ENCODE data around the gene PKHD1. TPM values are rescaled to one million over a fixed set of nuclear protein-coding genes. Genes with fewer than 3 reads are reported as not detected.

The PKHD1 gene
- total RNA-seq, 2 experiments from 2014 or later, result not detected

DNA sequence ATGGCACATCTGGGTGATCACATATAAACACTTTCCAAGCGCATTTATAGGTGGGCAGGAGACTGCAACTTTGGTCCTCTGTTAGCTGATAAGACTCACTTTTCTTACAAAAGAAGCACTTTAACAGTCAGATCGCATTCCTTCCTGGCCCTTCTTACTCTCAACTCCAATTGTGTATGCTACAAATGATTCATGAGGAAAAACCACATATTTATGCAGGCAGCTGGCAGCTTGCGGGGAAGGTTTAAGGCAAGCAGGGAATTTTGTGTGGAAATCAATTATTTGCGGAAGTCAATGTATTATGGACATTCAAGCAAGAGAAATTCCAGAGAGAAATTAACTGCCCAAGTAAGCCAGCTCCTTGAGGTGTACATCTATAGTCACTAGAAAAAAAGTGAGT is 194.0 kb downstream of the PKHD1 start:
- Mint-ChIP-seq H3K9me3 (ENCODE audit: low read depth) (no peaks in the 10 kb centered on the region), H3K27me3 (no peaks in the 10 kb centered on the region), H3K4me3 (no peak overlapping the region), H3K27ac (no peak overlapping the region), H3K36me3 (no peaks in the 10 kb centered on the region), H3K4me1 (no peaks in the 10 kb centered on the region)
- ATAC-seq (no peak), DNase-seq (no peak)
- CTCF ChIA-PET, result no interaction called here

DNA sequence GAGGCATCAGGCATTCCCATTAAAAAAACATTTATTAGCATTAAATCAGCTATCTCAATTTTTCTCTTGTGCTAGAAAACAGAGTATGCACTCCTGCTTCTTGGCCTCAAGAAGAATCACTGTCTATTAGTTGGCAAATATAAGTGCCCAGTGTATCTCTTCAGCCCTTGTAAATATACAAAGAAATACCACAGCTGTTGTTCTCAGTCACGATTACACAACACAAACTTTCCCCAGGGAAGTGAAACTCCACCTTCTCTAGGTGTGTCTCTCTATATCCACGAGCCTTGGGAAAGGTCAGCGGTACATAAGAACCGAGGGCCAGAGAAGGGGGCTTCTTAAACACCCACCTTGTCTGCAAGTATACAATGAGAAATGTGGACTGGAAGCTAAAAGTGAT is 194.7 kb downstream of the PKHD1 start:
- Mint-ChIP-seq H3K36me3 (no peaks in the 10 kb centered on the region), H3K4me1 (no peaks in the 10 kb centered on the region), H3K9me3 (ENCODE audit: low read depth) (no peaks in the 10 kb centered on the region), H3K27me3 (no peaks in the 10 kb centered on the region), H3K4me3 (no peak overlapping the region), H3K27ac (no peak overlapping the region)
- CTCF ChIA-PET, result no interaction called here
- DNase-seq (no peak), ATAC-seq (no peak)

DNA sequence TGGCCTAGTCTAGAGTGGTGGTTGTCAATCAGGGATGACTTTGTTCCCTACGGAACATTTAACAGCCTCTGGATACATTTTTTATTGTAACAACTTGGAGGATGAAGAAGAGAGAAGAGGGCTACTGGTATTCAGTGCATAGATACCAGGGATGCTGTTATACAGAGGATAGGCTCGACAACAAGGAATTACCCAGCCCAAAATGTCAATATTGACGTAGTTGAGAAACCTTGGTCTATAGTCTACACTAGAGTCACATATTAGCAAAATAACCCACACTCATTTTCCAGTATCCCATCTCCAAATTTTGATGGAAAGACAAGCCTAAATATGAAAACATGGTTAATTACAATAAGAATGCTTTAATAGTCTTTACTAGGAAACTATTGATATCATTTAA is 195.1 kb downstream of the PKHD1 start:
- H3K27me3 Mint-ChIP-seq, result no peaks in the 10 kb centered on the region
- CTCF ChIA-PET, result no interaction called here
- no peak overlapping the region for H3K27ac Mint-ChIP-seq
- no peaks in the 10 kb centered on the region for H3K4me1 Mint-ChIP-seq
- ATAC-seq (no peak), DNase-seq (no peak)
- H3K4me3 Mint-ChIP-seq, result no peak overlapping the region
- H3K9me3 Mint-ChIP-seq (ENCODE audit: low read depth), result no peaks in the 10 kb centered on the region
- no peaks in the 10 kb centered on the region for H3K36me3 Mint-ChIP-seq

DNA sequence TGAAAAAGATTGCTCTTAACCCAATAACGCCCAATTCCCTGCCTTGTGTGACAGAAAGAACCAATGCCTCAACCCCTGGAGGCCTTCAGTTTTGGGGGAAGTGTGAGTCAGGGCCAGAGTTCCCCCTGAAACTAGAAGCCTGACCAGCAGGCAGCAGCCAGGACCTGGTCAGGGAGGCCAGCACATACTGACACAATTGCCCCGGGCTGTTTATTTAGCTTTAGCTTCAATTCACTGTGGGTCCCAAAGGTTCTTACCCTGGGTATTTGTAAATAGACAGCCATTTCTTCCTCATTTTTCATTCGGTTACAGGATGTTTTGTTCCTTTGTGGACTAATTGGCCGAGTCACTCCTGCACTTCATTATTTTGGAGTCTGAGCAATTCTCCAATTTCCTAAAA is 195.6 kb downstream of the PKHD1 start:
- no peaks in the 10 kb centered on the region for H3K4me1 Mint-ChIP-seq
- H3K4me3 Mint-ChIP-seq, result no peak overlapping the region
- DNase-seq (no peak), ATAC-seq (no peak)
- no peaks in the 10 kb centered on the region for H3K27me3 Mint-ChIP-seq
- no peak overlapping the region for H3K27ac Mint-ChIP-seq
- CTCF ChIA-PET, result no interaction called here
- H3K9me3 Mint-ChIP-seq (ENCODE audit: low read depth), result no peaks in the 10 kb centered on the region
- no peaks in the 10 kb centered on the region for H3K36me3 Mint-ChIP-seq

DNA sequence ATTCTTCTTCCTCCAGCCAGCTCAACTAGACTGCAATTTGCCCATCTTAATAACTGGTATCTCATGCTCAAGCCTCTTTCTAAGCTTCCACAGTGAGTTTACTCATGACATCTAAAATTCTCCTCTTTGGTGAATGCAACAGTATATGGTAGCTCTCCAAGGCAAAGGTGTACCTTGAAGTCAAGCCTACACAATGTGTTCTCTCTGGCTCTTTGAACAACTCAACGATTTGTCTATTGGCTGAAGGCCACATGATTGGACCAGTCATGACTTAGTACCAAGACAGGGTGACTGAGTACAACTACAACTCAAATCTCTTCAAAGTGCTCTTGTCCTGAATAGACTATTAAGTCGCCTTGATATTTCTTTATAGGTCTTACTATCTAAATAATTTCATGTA is 199.6 kb downstream of the PKHD1 start:
- Mint-ChIP-seq H3K4me1 (no peaks in the 10 kb centered on the region), H3K4me3 (no peak overlapping the region), H3K36me3 (no peaks in the 10 kb centered on the region), H3K9me3 (ENCODE audit: low read depth) (no peaks in the 10 kb centered on the region), H3K27ac (no peak overlapping the region), H3K27me3 (no peaks in the 10 kb centered on the region)
- ATAC-seq (no peak), DNase-seq (no peak)
- CTCF ChIA-PET, result no interaction called here

DNA sequence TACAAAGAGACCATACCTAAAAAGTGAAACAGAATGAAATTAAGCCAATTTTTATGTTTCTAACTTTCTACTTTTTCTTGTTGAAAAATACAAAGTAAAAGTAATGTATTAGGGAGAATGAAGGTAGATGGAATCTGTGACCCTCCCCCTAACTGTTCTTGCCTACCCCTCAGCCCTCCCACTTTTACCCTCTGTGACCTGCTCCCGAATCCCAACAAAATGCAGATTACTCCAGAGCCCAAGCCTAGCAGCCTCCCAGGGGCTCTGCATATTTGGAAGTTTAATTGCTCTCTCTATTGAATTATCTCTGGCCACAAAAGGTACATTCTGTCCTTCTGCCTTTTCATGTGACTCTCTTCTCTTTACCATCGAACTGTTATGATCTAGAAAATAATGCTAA is 201.5 kb downstream of the PKHD1 start:
- Mint-ChIP-seq H3K4me3 (no peak overlapping the region), H3K9me3 (ENCODE audit: low read depth) (no peaks in the 10 kb centered on the region), H3K4me1 (no peaks in the 10 kb centered on the region), H3K27ac (no peak overlapping the region), H3K36me3 (no peaks in the 10 kb centered on the region), H3K27me3 (no peaks in the 10 kb centered on the region)
- CTCF ChIA-PET, result no interaction called here
- no peak for ATAC-seq
- DNase-seq, result no peak

DNA sequence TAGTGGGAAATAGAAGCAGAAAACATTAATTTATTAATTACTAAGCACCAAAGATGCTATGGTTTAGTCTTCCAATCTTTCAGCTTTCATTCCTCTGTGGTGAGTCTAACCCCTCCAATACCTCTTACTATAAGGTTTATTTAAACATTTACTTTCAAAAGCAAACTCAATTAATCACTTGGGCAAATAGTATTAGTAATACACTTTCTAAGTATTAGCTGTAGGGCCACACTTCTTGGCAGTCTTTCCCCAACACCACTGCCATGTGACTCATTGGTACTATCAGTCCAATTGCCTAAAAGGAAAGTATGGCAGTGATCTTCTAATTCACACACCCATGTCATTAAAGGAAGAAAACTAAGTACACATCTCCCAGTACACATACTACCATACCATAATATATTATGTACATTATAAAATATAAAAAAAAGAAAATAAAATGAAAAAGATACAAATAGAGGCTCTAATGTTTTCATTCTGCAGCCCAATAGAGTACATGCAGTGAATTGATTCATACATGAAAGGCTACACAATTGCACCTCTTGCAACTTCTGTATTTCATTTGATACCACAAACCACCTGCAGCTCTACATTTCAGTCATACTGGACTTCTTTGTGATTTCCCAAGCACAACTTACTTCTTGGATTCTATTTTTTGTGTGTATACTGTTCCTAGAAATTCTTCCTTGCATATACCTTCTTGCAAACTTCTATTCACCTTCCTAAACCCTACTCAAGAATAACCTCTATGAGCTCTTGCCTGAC is 218.6 kb downstream of the PKHD1 start:
- no peak overlapping the region for H3K4me3 Mint-ChIP-seq
- no peak for ATAC-seq
- H3K4me1 Mint-ChIP-seq, result no peaks in the 10 kb centered on the region
- H3K9me3 Mint-ChIP-seq (ENCODE audit: low read depth), result no peaks in the 10 kb centered on the region
- no peaks in the 10 kb centered on the region for H3K27me3 Mint-ChIP-seq
- H3K36me3 Mint-ChIP-seq, result no peaks in the 10 kb centered on the region
- CTCF ChIA-PET, result no interaction called here
- H3K27ac Mint-ChIP-seq, result no peak overlapping the region
- no peak for DNase-seq

DNA sequence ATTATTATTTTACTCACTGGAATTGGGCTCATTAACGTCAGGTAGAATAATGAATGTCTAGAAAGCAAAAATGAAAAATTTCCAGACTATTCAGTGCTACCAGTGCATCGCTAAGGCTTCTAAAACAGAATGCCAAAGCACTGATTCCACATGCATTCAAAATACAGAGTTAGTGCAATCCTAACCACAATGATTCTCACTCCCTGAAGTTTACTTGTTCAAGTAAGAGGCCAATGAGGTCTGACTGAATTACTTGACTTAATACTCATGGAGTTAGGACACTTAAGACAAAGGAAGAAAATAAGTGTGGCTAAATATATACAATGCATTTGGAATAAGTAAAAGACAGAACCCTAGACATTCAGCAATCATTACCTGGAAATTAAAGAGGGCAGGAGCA is 220.5 kb downstream of the PKHD1 start:
- CTCF ChIA-PET, result no interaction called here
- DNase-seq (no peak), ATAC-seq (no peak)
- Mint-ChIP-seq H3K4me1 (no peaks in the 10 kb centered on the region), H3K36me3 (no peaks in the 10 kb centered on the region), H3K27me3 (no peaks in the 10 kb centered on the region), H3K4me3 (no peak overlapping the region), H3K9me3 (ENCODE audit: low read depth) (no peaks in the 10 kb centered on the region), H3K27ac (no peak overlapping the region)

DNA sequence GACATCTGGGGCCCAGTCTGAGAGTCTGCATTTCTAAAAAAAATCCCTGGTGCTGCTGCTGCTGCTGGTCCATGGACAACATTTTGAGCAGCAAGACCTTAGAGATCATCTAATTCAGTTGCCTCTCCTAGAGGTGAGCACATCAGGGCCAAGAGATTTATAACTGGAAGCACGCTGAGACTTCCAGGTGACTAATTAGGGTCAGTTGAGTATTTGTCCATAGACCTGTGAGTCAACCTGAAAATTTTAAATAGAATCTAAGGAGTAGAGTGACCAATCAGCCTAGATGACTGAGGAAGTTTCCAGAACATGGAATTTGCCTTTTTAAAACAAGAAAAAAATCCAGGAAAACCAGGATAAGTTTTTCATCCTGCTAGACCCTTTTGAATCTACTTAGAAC is 221.4 kb downstream of the PKHD1 start:
- H3K27me3 Mint-ChIP-seq, result peaks cover 3% of the 10 kb centered on the region
- no peaks in the 10 kb centered on the region for H3K4me1 Mint-ChIP-seq
- CTCF ChIA-PET, result no interaction called here
- H3K4me3 Mint-ChIP-seq, result no peak overlapping the region
- no peak overlapping the region for H3K27ac Mint-ChIP-seq
- ATAC-seq (no peak), DNase-seq (no peak)
- H3K36me3 Mint-ChIP-seq, result no peaks in the 10 kb centered on the region
- no peaks in the 10 kb centered on the region for H3K9me3 Mint-ChIP-seq (ENCODE audit: low read depth)

DNA sequence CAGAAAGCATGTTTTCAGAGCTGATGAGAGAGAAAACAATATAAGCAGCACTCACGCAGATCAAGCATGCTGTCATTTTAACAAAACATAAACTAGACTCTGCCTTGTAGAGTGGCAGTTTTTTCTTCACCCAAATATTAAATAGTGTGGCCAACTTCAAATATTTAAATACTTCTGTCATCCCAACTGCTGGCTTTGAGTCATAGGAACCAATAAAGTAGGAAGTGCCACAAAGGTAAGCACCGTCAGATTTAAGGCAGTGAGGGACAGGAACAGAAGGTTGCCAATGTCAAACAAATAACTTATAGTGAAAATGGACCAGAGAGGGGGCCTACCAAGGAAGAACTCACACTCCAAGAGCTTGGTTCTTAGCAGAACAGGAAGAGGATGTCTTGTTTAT is 222.2 kb downstream of the PKHD1 start:
- H3K36me3 Mint-ChIP-seq, result no peaks in the 10 kb centered on the region
- CTCF ChIA-PET, result no interaction called here
- H3K9me3 Mint-ChIP-seq (ENCODE audit: low read depth), result no peaks in the 10 kb centered on the region
- DNase-seq, result no peak
- peaks cover 3% of the 10 kb centered on the region for H3K27me3 Mint-ChIP-seq
- H3K4me1 Mint-ChIP-seq, result no peaks in the 10 kb centered on the region
- ATAC-seq, result no peak
- H3K4me3 Mint-ChIP-seq, result no peak overlapping the region
- H3K27ac Mint-ChIP-seq, result no peak overlapping the region

DNA sequence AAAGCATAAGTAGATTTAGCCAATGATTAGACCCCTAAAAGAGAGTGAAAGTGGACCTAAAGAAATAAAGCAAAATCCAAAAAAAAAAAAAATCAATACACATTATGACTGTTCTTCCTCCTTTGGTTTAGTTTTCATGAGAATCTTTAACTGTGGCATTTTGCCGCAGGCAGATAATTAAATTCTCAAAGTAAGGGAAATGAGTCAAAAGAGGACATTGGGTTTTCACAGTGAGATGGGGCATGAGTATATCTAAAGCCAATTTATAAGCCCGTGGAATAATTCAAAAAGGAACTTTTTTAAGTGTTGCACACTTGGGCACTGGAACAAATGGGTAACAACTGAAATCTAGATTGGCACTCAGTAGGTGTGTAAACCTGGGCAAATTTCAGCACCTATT is 230.3 kb downstream of the PKHD1 start:
- no peak for ATAC-seq
- DNase-seq, result no peak
- CTCF ChIA-PET, result no interaction called here
- Mint-ChIP-seq H3K27me3 (peaks cover 3% of the 10 kb centered on the region), H3K9me3 (ENCODE audit: low read depth) (no peaks in the 10 kb centered on the region), H3K4me1 (no peaks in the 10 kb centered on the region), H3K36me3 (no peaks in the 10 kb centered on the region), H3K4me3 (no peak overlapping the region), H3K27ac (no peak overlapping the region)

DNA sequence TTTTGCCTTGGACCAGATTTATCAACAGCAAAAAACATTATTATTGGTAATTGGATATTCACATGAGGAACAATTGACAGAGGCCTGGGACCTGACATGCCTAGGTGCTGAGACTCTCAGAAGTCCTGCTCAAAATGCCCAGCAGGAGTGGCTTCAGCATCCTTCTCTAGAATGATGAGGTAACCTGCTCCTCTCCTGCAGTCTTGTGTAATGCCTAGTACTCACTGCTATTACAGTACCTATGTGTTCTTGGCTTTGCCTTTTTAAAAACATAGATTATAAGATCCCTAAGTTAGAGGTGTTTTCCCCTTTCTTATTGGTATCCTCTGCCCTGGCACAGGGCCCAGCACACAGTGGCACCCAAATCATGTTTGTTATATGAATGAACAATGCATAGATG is 230.9 kb downstream of the PKHD1 start:
- no peak for ATAC-seq
- Mint-ChIP-seq H3K4me3 (no peak overlapping the region), H3K36me3 (no peaks in the 10 kb centered on the region), H3K27me3 (peaks cover 3% of the 10 kb centered on the region), H3K9me3 (ENCODE audit: low read depth) (no peaks in the 10 kb centered on the region), H3K27ac (no peak overlapping the region), H3K4me1 (no peaks in the 10 kb centered on the region)
- DNase-seq, result no peak
- CTCF ChIA-PET, result interaction anchor here (1.2 kb wide), 1 partner anchor 168 kb away, joined by 3 read pairs; no protein-coding TSS in a partner anchor

DNA sequence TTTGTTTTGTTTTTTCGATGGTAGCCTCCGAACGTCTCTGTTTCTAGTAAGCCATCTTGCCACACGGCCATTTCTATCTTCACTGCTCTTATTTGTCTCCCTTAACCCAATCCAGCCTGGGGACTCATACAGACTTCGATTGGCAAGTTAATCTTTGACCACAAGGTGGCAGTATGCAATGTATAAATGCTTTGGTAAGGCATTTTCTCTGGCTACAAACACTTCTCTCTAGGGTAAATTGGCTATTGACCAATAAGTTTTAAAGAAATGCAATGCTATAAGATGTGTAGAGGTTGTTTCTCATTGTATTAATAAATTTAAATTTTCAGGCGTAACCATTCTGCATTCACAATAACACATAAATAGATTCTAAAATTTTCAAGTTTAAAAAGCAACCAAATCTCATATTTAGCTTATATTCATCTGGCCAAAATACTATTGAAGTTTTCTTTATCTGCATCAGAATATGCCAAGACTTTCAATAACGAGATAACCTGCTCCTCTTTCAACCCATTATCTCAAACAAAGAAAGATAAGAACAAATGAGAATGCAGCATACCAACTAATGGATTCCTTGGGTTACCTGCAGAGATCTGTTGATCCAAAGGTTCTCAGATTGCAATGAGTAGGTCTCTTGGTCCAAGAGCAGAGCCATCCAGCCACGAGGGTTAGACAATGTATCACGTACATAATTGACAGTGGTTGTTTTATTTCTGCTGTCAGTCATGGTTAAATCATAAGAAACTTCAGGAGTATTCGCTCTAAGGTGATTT is 231.9 kb downstream of the PKHD1 start:
- no peaks in the 10 kb centered on the region for H3K27me3 Mint-ChIP-seq
- no peak overlapping the region for H3K27ac Mint-ChIP-seq
- CTCF ChIA-PET, result interaction anchor here (0.9 to 1.3 kb wide), 4 partner anchors 13 to 169 kb away, joined by 3 to 4 read pairs (median 4); no protein-coding TSS in a partner anchor
- no peaks in the 10 kb centered on the region for H3K36me3 Mint-ChIP-seq
- ATAC-seq, result no peak
- no peaks in the 10 kb centered on the region for H3K9me3 Mint-ChIP-seq (ENCODE audit: low read depth)
- H3K4me3 Mint-ChIP-seq, result no peak overlapping the region
- DNase-seq, result no peak
- H3K4me1 Mint-ChIP-seq, result no peaks in the 10 kb centered on the region

DNA sequence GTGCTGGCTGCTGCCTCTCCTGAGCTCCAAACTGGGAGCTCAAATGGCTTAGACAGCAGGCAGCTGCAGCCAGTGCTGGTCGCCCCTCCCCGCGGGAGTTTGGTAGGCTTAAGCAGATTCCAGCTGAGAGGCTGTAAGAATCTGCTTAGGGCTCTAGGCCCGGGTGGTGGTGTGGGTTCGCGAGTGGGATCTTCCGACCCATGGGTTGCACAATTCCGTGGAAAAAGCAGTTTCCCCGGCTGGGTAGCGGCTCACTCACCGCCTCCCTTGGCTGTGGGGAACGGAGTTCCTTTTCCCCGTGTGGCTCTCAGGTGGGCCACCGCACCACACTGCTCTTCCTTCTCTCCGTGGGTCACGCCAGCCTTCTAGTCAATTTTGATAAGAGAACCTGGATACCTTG is 232.5 kb downstream of the PKHD1 start:
- no peaks in the 10 kb centered on the region for H3K27me3 Mint-ChIP-seq

More for the DNA sequence above, 232.5 kb downstream of the PKHD1 start:
- DNase-seq (no peak), ATAC-seq (no peak)
- Mint-ChIP-seq H3K9me3 (ENCODE audit: low read depth) (no peaks in the 10 kb centered on the region), H3K27ac (no peak overlapping the region), H3K4me3 (no peak overlapping the region), H3K36me3 (no peaks in the 10 kb centered on the region), H3K4me1 (no peaks in the 10 kb centered on the region)
- CTCF ChIA-PET, result interaction anchor here (0.9 to 1.7 kb wide), 4 partner anchors 12 to 167 kb away, joined by 3 to 5 read pairs (median 4); no protein-coding TSS in a partner anchor
